ENCODE data around the gene TDRD9.

GRCh38 chr14:104044016-104044415 is 115.8 kb downstream of the TDRD9 start:
- TF ChIP-seq CTCF (IDR thresholded peaks at IDR 0.05): no peak
- TF ChIP-seq POLR2A (IDR thresholded peaks at IDR 0.05): no peak
